Fibroblast of the aortic adventitia (primary cell): ENCODE measurements around the gene RELL2. TPM values are rescaled to one million over a fixed set of nuclear protein-coding genes. Genes with fewer than 3 reads are reported as not detected.
A peak's percentile ranks its signal among the peaks of the same experiment; 100 is the strongest.

ENCODE experiments used
- DNase-seq: peaks from one replicate; pipeline ENCODE4 v3.0.0-alpha.2; 2010; ENCODE audit warnings: low read depth
- H3K4me3 ChIP-seq: 2 replicates; pipeline ENCODE4 v1.5.1; 2011; ENCODE audit warnings: low read depth, mild to moderate bottlenecking, control low read depth, low read length, moderate library complexity
- CTCF ChIP-seq: IDR thresholded peaks from 2 replicates; pipeline ENCODE4 v1.5.1; 2011; ENCODE audit warnings: mild to moderate bottlenecking, low read length, control low read depth, inconsistent platforms; ENCODE audit not compliant: insufficient read depth
- total RNA-seq: library from RNA; depleted of rRNA; stranded (reverse); fragments of >200 nt; gene quantifications from 2 replicates; pipeline ENCODE4 v1.2.3, GENCODE V29; 2012; ENCODE audit warnings: low replicate concordance

RELL2 gene
- total RNA-seq, 1 donor = 2.6 TPM

DNA sequence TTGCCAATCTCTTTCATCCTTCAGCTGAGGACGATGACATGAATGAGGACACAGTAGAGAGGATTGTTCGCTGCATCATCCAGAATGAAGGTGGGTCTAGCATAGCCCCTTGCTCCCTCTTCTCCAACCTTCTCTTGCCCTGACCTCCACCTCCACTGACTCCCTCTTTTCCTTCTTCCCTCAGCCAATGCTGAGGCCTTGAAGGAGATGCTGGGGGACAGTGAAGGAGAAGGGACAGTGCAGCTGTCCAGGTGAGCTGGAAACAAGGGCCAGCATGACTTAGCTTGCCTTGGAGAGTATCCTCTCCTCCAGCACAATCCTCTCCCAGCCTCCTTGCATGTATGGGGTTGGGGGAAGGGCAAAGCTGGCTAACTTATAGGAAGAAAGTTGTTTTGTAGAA, 2.0 kb downstream of the RELL2 start:
- no peak for TF ChIP-seq CTCF
- DNase-seq = no peak
- no peak overlapping the region for H3K4me3 ChIP-seq

GRCh38 chr5:141639357-141640050, 2.7 kb downstream of the RELL2 start:
- no peak for DNase-seq

DNA sequence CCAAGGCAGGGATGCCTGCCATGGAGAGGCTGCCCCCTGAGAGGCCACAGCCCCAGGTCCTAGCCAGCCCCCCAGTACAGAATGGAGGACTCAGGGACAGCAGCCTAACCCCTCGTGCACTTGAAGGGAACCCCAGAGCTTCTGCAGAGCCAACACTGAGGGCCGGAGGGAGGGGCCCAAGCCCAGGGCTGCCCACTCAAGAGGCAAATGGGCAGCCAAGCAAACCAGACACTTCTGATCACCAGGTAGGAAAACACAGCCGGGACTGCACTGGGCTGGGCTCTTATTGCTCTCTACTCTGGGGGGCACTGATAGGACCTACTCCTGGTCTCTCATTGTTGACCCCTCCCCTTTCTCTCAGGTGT, 3.2 kb downstream of the RELL2 start:
- no peak for DNase-seq
- H3K4me3 ChIP-seq = no peak overlapping the region
- TF ChIP-seq CTCF = no peak

More at GRCh38 chr5:141639357-141640050, 2.7 kb downstream of the RELL2 start:
- no peak for TF ChIP-seq CTCF
- no peak overlapping the region for H3K4me3 ChIP-seq

DNA sequence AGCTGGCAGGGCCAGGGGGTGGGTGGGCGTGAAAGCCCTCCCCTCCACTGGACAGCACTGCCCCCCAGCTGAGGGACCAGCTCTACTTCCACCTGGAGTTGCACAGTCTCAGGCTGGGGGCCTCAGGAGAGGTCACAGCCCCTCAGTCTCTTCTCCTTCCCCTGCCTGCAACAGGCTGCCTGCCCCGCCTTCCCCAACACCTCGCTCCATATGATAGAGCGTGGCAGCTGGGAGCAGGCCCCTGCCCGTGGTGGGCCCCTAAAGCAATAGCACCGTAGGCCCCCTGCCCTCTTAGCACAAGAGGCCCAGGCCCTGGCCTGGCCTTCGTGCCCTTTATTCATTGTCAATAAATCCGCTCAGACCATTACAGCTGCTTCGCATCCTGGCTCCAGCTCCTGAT, 3.9 kb downstream of the RELL2 start:
- DNase-seq = no peak
- H3K4me3 ChIP-seq = no peak overlapping the region
- TF ChIP-seq CTCF = no peak

GRCh38 chr5:141641634-141642267, 5.0 kb downstream of the RELL2 start:
- TF ChIP-seq CTCF = peak; percentile 35
- DNase-seq = peak; percentile 59
- H3K4me3 ChIP-seq = no peak overlapping the region

- TF ChIP-seq CTCF = no peak
- no peak for DNase-seq
- no peak overlapping the region for H3K4me3 ChIP-seq
Measured at GRCh38 chr5:141646026-141646425, 9.2 kb downstream of the RELL2 start.

DNA sequence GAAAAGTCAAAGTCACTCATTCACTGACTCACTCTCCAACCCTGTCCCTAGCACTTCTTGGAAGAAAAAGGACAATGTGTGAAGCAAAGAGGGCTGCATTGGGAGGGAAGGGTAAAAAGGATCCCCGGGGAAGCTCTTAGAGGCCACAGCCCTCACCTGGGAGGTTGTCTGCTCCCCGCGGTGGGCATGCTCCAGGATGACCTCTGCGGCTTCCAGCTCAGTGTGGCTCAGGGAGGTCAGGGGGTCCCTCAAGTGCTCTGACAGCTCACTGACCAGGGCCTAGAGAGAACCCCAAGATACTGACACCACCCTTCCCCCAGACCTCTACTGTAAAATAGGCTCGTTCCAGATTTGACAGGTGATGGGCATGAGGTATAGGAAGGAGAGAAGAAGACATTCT, 10.4 kb downstream of the RELL2 start:
- no peak overlapping the region for H3K4me3 ChIP-seq
- no peak for TF ChIP-seq CTCF
- no peak for DNase-seq
